ENCODE data around the gene SNX33. TPM values are rescaled to one million over a fixed set of nuclear protein-coding genes. Genes with fewer than 3 reads are reported as not detected.
"Not testable (repeated sequence)": the region's sequence is repeated elsewhere in the genome, so short reads cannot be mapped to it uniquely, and the experiment has no call there.

The SNX33 gene
- total RNA-seq, 2 experiments from 2014 or later, result 0.09 to 0.38 TPM

DNA sequence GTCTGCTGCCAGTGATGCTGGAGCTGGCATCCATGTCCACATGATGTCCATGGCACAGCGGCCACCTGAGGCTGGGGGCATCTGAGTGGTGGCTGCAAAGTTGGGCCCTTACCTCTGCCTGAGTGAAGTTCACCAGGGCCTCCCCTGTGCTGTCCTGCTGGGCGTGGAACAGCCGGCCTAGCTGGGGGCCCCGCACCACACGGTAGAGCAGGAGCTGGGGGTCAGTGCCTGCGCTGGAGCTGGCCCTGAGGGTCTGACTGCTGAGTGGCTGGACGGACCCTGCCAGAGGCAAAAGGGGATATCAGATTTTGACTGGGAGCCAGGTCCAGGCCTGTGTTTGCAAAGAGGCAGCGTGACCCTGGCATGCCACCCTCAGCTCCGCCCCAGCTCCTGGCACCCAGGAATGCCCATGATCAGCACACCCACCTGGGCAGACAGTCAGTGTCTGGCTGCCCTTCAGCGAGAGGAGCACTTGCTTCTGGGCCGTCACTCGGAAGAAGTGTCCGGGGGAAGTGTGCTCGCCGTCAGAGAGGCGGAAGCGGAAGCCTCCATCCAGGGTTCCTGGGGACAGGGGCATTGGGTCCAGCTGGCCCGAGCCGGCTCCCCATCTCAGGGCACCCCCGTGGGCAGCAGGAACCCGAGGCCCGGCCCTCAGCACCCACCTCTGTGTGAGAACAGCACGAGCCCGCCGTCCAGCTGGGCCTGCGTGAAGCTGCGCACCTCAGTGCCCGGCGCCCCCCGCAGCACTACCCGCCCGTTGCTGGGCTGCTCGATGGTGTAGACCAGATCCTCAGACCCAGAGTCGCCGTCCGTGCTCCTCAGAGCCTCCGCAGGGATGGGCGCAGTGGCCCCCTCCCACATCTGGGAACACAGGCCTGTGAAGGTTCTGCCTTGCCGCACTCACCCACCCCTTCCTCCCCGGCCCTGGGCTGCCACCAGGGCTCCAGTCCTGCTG, 34.7 kb downstream of the SNX33 start:
- no peak for DNase-seq (ENCODE audit: low spot score)
- ChIA-PET CTCF (ENCODE audit: unreplicated experiment) (no interaction called here), POLR2A (interaction anchor here (0.6 kb wide), 1 partner anchor 56 kb away, joined by 3 read pairs; no protein-coding TSS in a partner anchor)
- intact Hi-C loops (cut with micrococcal nuclease; ENCODE audit: unreplicated experiment), result loop anchor here (1.0 to 5.0 kb wide), 3 partner anchors 45 to 314 kb away; partner anchors contain the start of gene MAN2C1
- no peaks in the 10 kb centered on the region for H3K9me3 ChIP-seq (ENCODE audit: low read length)
- no TSS peak for BruUV-seq (replicated peaks)
- no peaks in the 10 kb centered on the region for H3K9me2 ChIP-seq (ENCODE audit: insufficient read depth, low read length)
- no peak overlapping the region for H2AFZ ChIP-seq (ENCODE audit: low read length)
- H3K4me1 ChIP-seq (ENCODE audit: insufficient read depth, low read length, poor library complexity, severe bottlenecking), result no peaks in the 10 kb centered on the region
- no peak overlapping the region for H3K4me2 ChIP-seq (ENCODE audit: low read length)
- H3K36me3 ChIP-seq (ENCODE audit: insufficient read depth, low read length), result no peaks in the 10 kb centered on the region
- no peaks in the 10 kb centered on the region for H3K79me2 ChIP-seq (ENCODE audit: insufficient read depth, low read depth, low read length)
- TF ChIP-seq EZH2phosphoT487 (IDR thresholded peaks at IDR 0.05; ENCODE audit: borderline replicate concordance, low read depth, low read length), result no peak
- TF ChIP-seq, protein P1, sequence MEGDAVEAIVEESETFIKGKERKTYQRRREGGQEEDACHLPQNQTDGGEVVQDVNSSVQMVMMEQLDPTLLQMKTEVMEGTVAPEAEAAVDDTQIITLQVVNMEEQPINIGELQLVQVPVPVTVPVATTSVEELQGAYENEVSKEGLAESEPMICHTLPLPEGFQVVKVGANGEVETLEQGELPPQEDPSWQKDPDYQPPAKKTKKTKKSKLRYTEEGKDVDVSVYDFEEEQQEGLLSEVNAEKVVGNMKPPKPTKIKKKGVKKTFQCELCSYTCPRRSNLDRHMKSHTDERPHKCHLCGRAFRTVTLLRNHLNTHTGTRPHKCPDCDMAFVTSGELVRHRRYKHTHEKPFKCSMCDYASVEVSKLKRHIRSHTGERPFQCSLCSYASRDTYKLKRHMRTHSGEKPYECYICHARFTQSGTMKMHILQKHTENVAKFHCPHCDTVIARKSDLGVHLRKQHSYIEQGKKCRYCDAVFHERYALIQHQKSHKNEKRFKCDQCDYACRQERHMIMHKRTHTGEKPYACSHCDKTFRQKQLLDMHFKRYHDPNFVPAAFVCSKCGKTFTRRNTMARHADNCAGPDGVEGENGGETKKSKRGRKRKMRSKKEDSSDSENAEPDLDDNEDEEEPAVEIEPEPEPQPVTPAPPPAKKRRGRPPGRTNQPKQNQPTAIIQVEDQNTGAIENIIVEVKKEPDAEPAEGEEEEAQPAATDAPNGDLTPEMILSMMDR (conservative IDR thresholded peaks at IDR 0.05; ENCODE audit: low read length), result no peak
- H3K4me3 ChIP-seq (ENCODE audit: low read depth, low read length, poor library complexity, severe bottlenecking), result no peak overlapping the region
- H3K27ac ChIP-seq (ENCODE audit: low read depth, low read length, poor library complexity, severe bottlenecking), result no peak overlapping the region
- no peaks in the 10 kb centered on the region for H4K20me1 ChIP-seq (ENCODE audit: insufficient read depth, low read length)

- BruUV-seq (replicated peaks), result not testable (repeated sequence)
- POLR2A ChIA-PET, result interaction anchor here (0.6 kb wide), 1 partner anchor 132 kb away, joined by 3 read pairs; no protein-coding TSS in a partner anchor
- peak; percentile 83 for DNase-seq (ENCODE audit: low spot score)
Observed at GRCh38 chr15:75683646-75684312, 36.1 kb downstream of the SNX33 start.

More at GRCh38 chr15:75683646-75684312, 36.1 kb downstream of the SNX33 start:
- intact Hi-C loops (cut with micrococcal nuclease; ENCODE audit: unreplicated experiment), result loop anchor here (1.0 to 5.0 kb wide), 4 partner anchors 46 to 315 kb away; partner anchors contain the start of gene MAN2C1
- H3K9me2 ChIP-seq (ENCODE audit: insufficient read depth, low read length); H2AFZ ChIP-seq (ENCODE audit: low read length); H3K4me2 ChIP-seq (ENCODE audit: low read length); H3K79me2 ChIP-seq (ENCODE audit: insufficient read depth, low read depth, low read length); H3K4me1 ChIP-seq (ENCODE audit: insufficient read depth, low read length, poor library complexity, severe bottlenecking); H3K27ac ChIP-seq (ENCODE audit: low read depth, low read length, poor library complexity, severe bottlenecking); H3K36me3 ChIP-seq (ENCODE audit: insufficient read depth, low read length); H3K4me3 ChIP-seq (ENCODE audit: low read depth, low read length, poor library complexity, severe bottlenecking); H3K9me3 ChIP-seq (ENCODE audit: low read length); H4K20me1 ChIP-seq (ENCODE audit: insufficient read depth, low read length): not testable (repeated sequence)
- CTCF ChIA-PET (ENCODE audit: unreplicated experiment), result interaction anchor here (0.6 kb wide), 1 partner anchor 357 kb away, joined by 5 read pairs; no protein-coding TSS in a partner anchor
- TF ChIP-seq, protein P1 (conservative IDR thresholded peaks at IDR 0.05; ENCODE audit: low read length), result peak; percentile 78

Data from OCI-LY7 (cell line).